HepG2 (cell line): ENCODE results near the gene RMDN2. TPM values are rescaled to one million over a fixed set of nuclear protein-coding genes. Genes with fewer than 3 reads are reported as not detected.
A peak's percentile ranks its signal among the peaks of the same experiment; 100 is the strongest.

Source experiments
- ATAC-seq: fragments of 200-7000 bp; cut with Tn5 transposase; 3 replicates; pipeline ENCODE4 v1.9.1; 2020; ENCODE audit warnings: mild to moderate bottlenecking, moderate library complexity
- BruUV-seq: library from RNA; stranded (reverse); fragments of 400-500 nt; replicated peaks from 2 replicates; lab custom pipeline; 2021; lab: Mats Ljungman, UMichigan
- CTCF ChIA-PET: fragments of 300-600 bp; formaldehyde crosslinking; extraction: SDS; loops from one replicate; lab custom pipeline; 2021; ENCODE audit warnings: low total read pairs, inconsistent platforms, low intra/inter-chr PET ratio; lab: Yijun Ruan, JAX
- POLR2A ChIA-PET: fragments of 350-600 bp; sonication (Branson Sonifier 250); formaldehyde crosslinking; loops from one replicate; lab custom pipeline; 2020; ENCODE audit warnings: antibody characterized with exemption, inconsistent platforms; lab: Yijun Ruan, JAX
- DNase-seq: peaks from one replicate; pipeline ENCODE4 v3.0.0-alpha.2; 2015; ENCODE audit warnings: low spot score
- FAIRE-seq: peaks from 3 replicates; lab custom pipeline; 2011; peaks lifted over from hg19 to GRCh38; lab: Jason Lieb, UNC
- H2AFZ ChIP-seq: one replicate; pipeline ENCODE4 v1.6.1; 2011; ENCODE audit warnings: low read length, inconsistent platforms
- H3K27ac ChIP-seq: fragments of 300-600 bp; 3 replicates; pipeline ENCODE4 v1.8.0; 2011; ENCODE audit warnings: mixed run types, mild to moderate bottlenecking, mixed read lengths, low read length, inconsistent platforms; ENCODE audit not compliant: insufficient read depth; ENCODE audit errors: extremely low read length
- H3K27me3 ChIP-seq, 2 experiments: fragments of 200-600 bp in 1 of 2; 2 replicates in 1 of 2; 3 replicates in 1 of 2; pipeline versions ENCODE4 v1.6.0 to v1.8.0; 2011; ENCODE audit warnings: low read length in 2 of 2, mild to moderate bottlenecking in 2 of 2, moderate library complexity in 2 of 2, inconsistent platforms in 1 of 2; ENCODE audit not compliant: insufficient read depth in 2 of 2, control insufficient read depth in 1 of 2
- H3K36me3 ChIP-seq, 2 experiments: fragments of 200-600 bp in 1 of 2; replicated peaks in 1 of 2; 2 replicates in 1 of 2; 3 replicates in 1 of 2; pipeline versions ENCODE4 v1.5.1 to v1.8.0; 2011; ENCODE audit warnings: low read length in 2 of 2, inconsistent platforms in 1 of 2; ENCODE audit not compliant: insufficient read depth in 2 of 2, control insufficient read depth in 1 of 2
- H3K4me1 ChIP-seq: 2 replicates; pipeline ENCODE4 v1.5.1; 2012; ENCODE audit warnings: low read length, inconsistent platforms; ENCODE audit not compliant: insufficient read depth
- H3K4me2 ChIP-seq: 2 replicates; pipeline ENCODE4 v1.6.0; 2011; ENCODE audit warnings: low read depth, low read length, inconsistent platforms
- H3K4me3 ChIP-seq, 3 experiments: fragments of 200-600 bp in 1 of 3; sonication (generic), shearing (Covaris generic) in 1 of 3; replicated peaks in 1 of 3; 2 replicates each; pipeline ENCODE4 v1.5.1; 2011 to 2016; ENCODE audit warnings: low read length in 3 of 3, inconsistent platforms in 2 of 3, low read depth in 2 of 3, mild to moderate bottlenecking in 2 of 3, control low read depth in 1 of 3, mixed read lengths in 1 of 3; ENCODE audit not compliant: insufficient read depth in 1 of 3
- H3K79me2 ChIP-seq: one replicate; pipeline ENCODE4 v1.6.1; 2011; ENCODE audit warnings: low read length, inconsistent platforms; ENCODE audit not compliant: insufficient read depth
- H3K9ac ChIP-seq: 2 replicates; pipeline ENCODE4 v1.6.0; 2011; ENCODE audit warnings: mild to moderate bottlenecking, low read depth, low read length, inconsistent platforms; ENCODE audit not compliant: insufficient read depth
- H3K9me3 ChIP-seq: 2 replicates; pipeline ENCODE4 v1.5.1; 2012; ENCODE audit warnings: mild to moderate bottlenecking, low read length
- H4K20me1 ChIP-seq: 2 replicates; pipeline ENCODE4 v1.6.0; 2011; ENCODE audit warnings: inconsistent platforms, mild to moderate bottlenecking, low read length, moderate library complexity; ENCODE audit not compliant: insufficient read depth
- ELF1 ChIP-seq: sonication (generic); formaldehyde crosslinking; IDR thresholded peaks from 2 replicates; pipeline ENCODE4 v1.4.0; 2020; ENCODE audit warnings: missing genetic modification reagents
- FOSL2 ChIP-seq: sonication (generic); formaldehyde crosslinking; IDR thresholded peaks from 2 replicates; pipeline ENCODE4 v1.4.0; 2020; ENCODE audit warnings: missing genetic modification reagents
- FOXC1 ChIP-seq: sonication (generic); formaldehyde crosslinking; IDR thresholded peaks from 2 replicates; pipeline ENCODE4 v1.8.0; 2022; ENCODE audit warnings: mild to moderate bottlenecking, missing genetic modification reagents, borderline replicate concordance
- HNRNPL ChIP-seq: fragments of 200-400 bp; formaldehyde crosslinking; IDR thresholded peaks from 2 replicates; pipeline ENCODE4 v1.6.1; 2017; ENCODE audit warnings: mild to moderate bottlenecking, low read depth, low read length
- KLF6 ChIP-seq: IDR thresholded peaks from 2 replicates; pipeline ENCODE4 v1.8.0; 2016; ENCODE audit warnings: missing biosample characterization, missing genetic modification reagents
- MAFF ChIP-seq: IDR thresholded peaks from 2 replicates; pipeline ENCODE4 v1.6.1; 2011; ENCODE audit warnings: low read depth, low read length, improper control_type of control experiment
- MAFK ChIP-seq, 2 experiments: IDR thresholded peaks in 1 of 2; conservative IDR thresholded peaks in 1 of 2; 2 replicates each; pipeline ENCODE4 v1.6.1; 2011; ENCODE audit warnings: improper control_type of control experiment in 2 of 2, low read length in 2 of 2
- RFXAP ChIP-seq: sonication (generic); formaldehyde crosslinking; IDR thresholded peaks from 2 replicates; pipeline ENCODE4 v1.4.0; 2020; ENCODE audit warnings: missing genetic modification reagents, borderline replicate concordance
- TOE1 ChIP-seq: sonication (generic); formaldehyde crosslinking; IDR thresholded peaks from 2 replicates; pipeline ENCODE4 v1.4.0; 2020; ENCODE audit warnings: mild to moderate bottlenecking, missing genetic modification reagents
- YEATS2 ChIP-seq: sonication (generic); formaldehyde crosslinking; IDR thresholded peaks from 2 replicates; pipeline ENCODE4 v1.4.0; 2020; ENCODE audit warnings: missing genetic modification reagents, borderline replicate concordance
- ZNF557 ChIP-seq: sonication (generic); formaldehyde crosslinking; IDR thresholded peaks from 2 replicates; pipeline ENCODE4 v1.4.0; 2020; ENCODE audit warnings: missing genetic modification reagents
- ZNF850 ChIP-seq: sonication (generic); formaldehyde crosslinking; conservative IDR thresholded peaks from 2 replicates; pipeline ENCODE4 v1.9.0; 2021; ENCODE audit warnings: mild to moderate bottlenecking, missing genetic modification reagents
- ZZZ3 ChIP-seq: sonication (generic); formaldehyde crosslinking; IDR thresholded peaks from 2 replicates; pipeline ENCODE4 v1.4.0; 2020; ENCODE audit warnings: missing genetic modification reagents, mild to moderate bottlenecking, borderline replicate concordance
- WGBS: methylation state at CpG from one replicate; pipeline ENCODE4 v1.1.6; 2017; ENCODE audit warnings: low lambda C conversion rate; 5-methylcytosine and 5-hydroxymethylcytosine counted together
- in situ Hi-C: cut with HindIII; loops from 2 replicates; pipeline ENCODE4 v1.10.0; 2017; ENCODE audit warnings: low pct_unique_long_range_greater_than_20kb; ENCODE audit not compliant: extremely low pct_ligation_motif_present
- intact Hi-C: fragments of 100-400 bp; cut with micrococcal nuclease; formaldehyde crosslinking; loops from one replicate; pipeline ENCODE4 v1.10.0; 2022; ENCODE audit not compliant: unreplicated experiment
- polyA plus RNA-seq, 8 experiments: library from polyadenylated mRNA; depleted of rRNA in 3 of 8; stranded (reverse) in 7 of 8; unstranded in 1 of 8; fragments of >200 nt; fragmentation: Illumina TruSeq in 4 of 8; extraction: Trizol in 4 of 8; gene quantifications; 2 replicates each; pipeline versions ENCODE4 v1.2.1 to v1.2.3, GENCODE V29; 2011 to 2016; ENCODE audit warnings: low read depth in 4 of 8, missing spikeins in 1 of 8, mixed read lengths in 1 of 8; ENCODE audit not compliant: insufficient read depth in 1 of 8
- total RNA-seq, 5 experiments: library from RNA; depleted of rRNA; stranded (reverse); fragments of >200 nt; fragmentation: Illumina TruSeq; extraction: Trizol; gene quantifications; 2 replicates each; pipeline ENCODE4 v1.2.3, GENCODE V29; 2016; ENCODE audit warnings: low read depth in 1 of 5
- TF ChIP-seq, protein P1 (sequence below), 2 experiments: fragments of 450-650 bp in 1 of 2; sonication (generic) in 1 of 2; formaldehyde crosslinking; IDR thresholded peaks; 2 replicates each; pipeline versions ENCODE4 v1.5.0 to v1.8.0; 2020 to 2022; ENCODE audit warnings: mild to moderate bottlenecking in 1 of 2, missing genetic modification reagents in 1 of 2

The RMDN2 gene
- total and polyA plus RNA-seq, 2 of the 13 experiments (the other 11 are each of a cell fraction or from before 2014, with no cell fraction given), result 2.3 to 8.9 TPM

DNA sequence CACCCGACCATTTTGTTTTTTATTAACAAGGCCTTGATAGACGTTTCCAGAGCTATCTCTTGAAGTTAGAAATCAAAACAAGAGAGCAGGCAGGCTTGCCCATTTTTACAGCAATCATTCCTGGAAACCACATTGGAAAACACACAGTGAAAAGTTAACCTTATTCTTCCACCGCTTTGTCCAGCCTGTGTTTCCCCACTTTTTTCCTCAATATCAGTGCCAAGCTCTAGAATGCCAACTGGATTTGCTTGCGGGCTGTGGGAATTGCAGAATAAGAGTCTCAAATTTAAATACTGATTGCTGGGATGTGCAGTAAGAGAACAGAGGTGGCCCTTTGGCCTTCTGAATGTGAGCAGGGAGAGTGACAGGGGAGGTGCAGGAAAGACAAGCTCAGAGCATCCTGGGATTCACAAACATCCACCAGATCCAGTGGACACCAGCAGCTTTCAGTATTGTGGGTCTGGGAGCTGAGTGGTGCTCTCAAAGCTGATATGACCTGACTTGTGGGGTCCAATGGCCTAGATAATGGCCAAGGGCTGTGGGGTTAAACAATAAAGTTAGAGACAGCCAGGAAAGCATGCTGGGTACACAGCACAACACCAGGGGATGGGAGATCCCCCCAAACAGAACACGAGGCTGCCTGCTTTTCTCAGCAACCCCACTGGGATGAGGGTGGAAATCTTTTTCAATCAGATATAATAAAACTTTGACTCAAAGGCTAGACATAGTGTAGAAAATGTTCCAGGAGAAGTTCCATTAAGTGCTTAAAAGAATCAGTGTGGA, 135.3 kb downstream of the RMDN2 start:
- Histone ChIP-seq H3K4me3 (no peak overlapping the region), H2AFZ (no peak overlapping the region), H3K9ac (no peak overlapping the region), H3K9me3 (no peaks in the 10 kb centered on the region), H3K36me3 (no peaks in the 10 kb centered on the region), H3K4me2 (no peak overlapping the region), H3K4me1 (no peaks in the 10 kb centered on the region), H4K20me1 (no peaks in the 10 kb centered on the region), H3K79me2 (no peaks in the 10 kb centered on the region), H3K27ac (no peak overlapping the region), H3K27me3 (peaks cover 0 to 2% of the 10 kb centered on the region in 2 experiments; a peak in 1 of 5 replicates)
- 29% methylated on average over 5 of the region's 5 CpGs for WGBS
- intact Hi-C loops (no loop called here), in situ Hi-C loops (no loop called here)
- ATAC-seq (no peak), DNase-seq (no peak), FAIRE-seq (no peak)
- no peak for TF ChIP-seq RFXAP (CRISPR knock-in tag)
- TF ChIP-seq HNRNPL, result no peak
- no peak for TF ChIP-seq ELF1
- no peak for TF ChIP-seq ZNF557 (CRISPR knock-in tag)
- no peak for TF ChIP-seq ZZZ3 (CRISPR knock-in tag)
- no peak for TF ChIP-seq TOE1 (CRISPR knock-in tag)
- CTCF ChIA-PET, result no interaction called here
- POLR2A ChIA-PET, result no interaction called here
- BruUV-seq, result no TSS peak

DNA sequence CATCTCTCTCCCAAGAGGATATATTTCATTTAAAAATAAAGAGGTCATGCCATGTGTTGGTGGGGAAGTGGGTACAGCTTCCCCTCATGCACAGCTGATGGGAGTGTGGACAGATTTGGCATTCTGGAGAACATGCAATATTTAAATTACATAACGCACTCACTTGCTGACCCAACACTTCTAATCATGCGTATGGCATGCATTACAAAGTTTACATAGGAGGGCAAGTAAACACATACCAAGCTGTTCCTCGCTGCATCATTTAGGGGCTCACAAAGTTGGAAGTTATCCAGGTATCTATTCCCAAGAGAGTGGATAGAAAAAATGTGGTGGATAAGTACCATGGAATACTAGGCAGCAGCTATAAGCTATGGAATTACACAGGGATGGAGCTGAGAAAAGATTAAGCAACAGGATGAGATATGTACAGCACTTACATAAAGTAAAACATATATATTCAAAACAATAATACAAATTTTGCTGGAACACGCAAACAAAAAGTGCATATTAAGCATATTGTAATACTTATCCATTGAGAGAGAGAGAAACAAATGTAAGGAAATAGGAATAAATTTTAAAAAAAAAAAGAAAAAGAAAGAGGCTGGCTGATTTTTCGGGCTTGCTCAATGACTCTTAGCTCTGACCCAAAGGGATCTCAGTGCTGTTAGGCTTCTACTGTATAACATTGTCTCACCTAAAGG, 139.9 kb downstream of the RMDN2 start:
- Histone ChIP-seq H3K9me3 (no peaks in the 10 kb centered on the region), H3K4me1 (no peaks in the 10 kb centered on the region), H3K79me2 (no peaks in the 10 kb centered on the region), H3K4me2 (no peak overlapping the region), H3K36me3 (no peaks in the 10 kb centered on the region), H3K27ac (no peak overlapping the region), H3K4me3 (no peak overlapping the region), H2AFZ (no peak overlapping the region), H3K9ac (no peak overlapping the region), H4K20me1 (no peaks in the 10 kb centered on the region), H3K27me3 (peaks cover 0 to 12% of the 10 kb centered on the region in 2 experiments; a peak in 3 of 5 replicates)
- intact Hi-C loops (no loop called here), in situ Hi-C loops (no loop called here)
- CTCF ChIA-PET, result no interaction called here
- DNase-seq (no peak), FAIRE-seq (no peak), ATAC-seq (no peak)
- TF ChIP-seq KLF6 (CRISPR knock-in tag) (no peak), MAFF (peak; percentile 46; the same call in 1 of the 2 replicates), FOXC1 (no peak), ZNF850 (CRISPR knock-in tag) (no peak), YEATS2 (CRISPR knock-in tag) (no peak), FOSL2 (CRISPR knock-in tag) (peak; percentile 47; the same call in 1 of the 2 replicates), MAFK (conservative IDR thresholded peaks at IDR 0.05 in 1 of 2, IDR thresholded peaks at IDR 0.05 in 1 of 2; ENCODE audit: low read length in 2 of 2) (peak in 1 of 2 experiments; percentile 71; a peak in 3 of 4 replicates)
- TF ChIP-seq, protein P1, sequence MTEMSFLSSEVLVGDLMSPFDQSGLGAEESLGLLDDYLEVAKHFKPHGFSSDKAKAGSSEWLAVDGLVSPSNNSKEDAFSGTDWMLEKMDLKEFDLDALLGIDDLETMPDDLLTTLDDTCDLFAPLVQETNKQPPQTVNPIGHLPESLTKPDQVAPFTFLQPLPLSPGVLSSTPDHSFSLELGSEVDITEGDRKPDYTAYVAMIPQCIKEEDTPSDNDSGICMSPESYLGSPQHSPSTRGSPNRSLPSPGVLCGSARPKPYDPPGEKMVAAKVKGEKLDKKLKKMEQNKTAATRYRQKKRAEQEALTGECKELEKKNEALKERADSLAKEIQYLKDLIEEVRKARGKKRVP (CRISPR knock-in tag; IDR thresholded peaks at IDR 0.05), result peak in 1 of 2 experiments; percentile 34; a peak in 1 of 4 replicates
- no TSS peak for BruUV-seq
- POLR2A ChIA-PET, result no interaction called here
- 18% methylated on average over 5 of the region's 5 CpGs for WGBS
